MCF 10A (cell line): ENCODE measurements around the gene UNC93A. TPM values are rescaled to one million over a fixed set of nuclear protein-coding genes. Genes with fewer than 3 reads are reported as not detected.

ENCODE experiments used
- BruUV-seq: library from RNA; stranded (reverse); fragments of 400-500 nt; replicated peaks from 2 replicates; lab custom pipeline; 2021; lab: Mats Ljungman, UMichigan
- CTCF ChIA-PET: fragments of 300-600 bp; sonication (Branson Sonifier 250); formaldehyde crosslinking; extraction: SDS; loops from one replicate; lab custom pipeline; 2021; ENCODE audit warnings: antibody characterized with exemption, inconsistent platforms; lab: Yijun Ruan, JAX
- POLR2A ChIA-PET: fragments of 300-600, 350-650 bp; sonication (Branson Sonifier 250); formaldehyde crosslinking; extraction: SDS; loops from one replicate; lab custom pipeline; 2020; ENCODE audit warnings: antibody characterized with exemption, inconsistent platforms; lab: Yijun Ruan, JAX
- DNase-seq: peaks from one replicate; pipeline ENCODE4 v3.0.0-alpha.2; 2018; ENCODE audit not compliant: unreplicated experiment
- H3K27ac Mint-ChIP-seq: one replicate; pipeline ENCODE4 v1.8.0; 2022; ENCODE audit warnings: mild to moderate bottlenecking, low read depth, mixed read lengths; ENCODE audit not compliant: unreplicated experiment
- H3K27me3 Mint-ChIP-seq: one replicate; pipeline ENCODE4 v1.8.0; 2022; ENCODE audit warnings: mixed read lengths; ENCODE audit not compliant: insufficient read depth, unreplicated experiment
- H3K36me3 Mint-ChIP-seq: one replicate; pipeline ENCODE4 v1.8.0; 2022; ENCODE audit warnings: mild to moderate bottlenecking, moderate library complexity, mixed read lengths; ENCODE audit not compliant: insufficient read depth, unreplicated experiment
- H3K4me1 Mint-ChIP-seq: one replicate; pipeline ENCODE4 v1.8.0; 2022; ENCODE audit warnings: mixed read lengths; ENCODE audit not compliant: insufficient read depth, unreplicated experiment
- H3K4me3 Mint-ChIP-seq: one replicate; pipeline ENCODE4 v1.8.0; 2022; ENCODE audit warnings: mild to moderate bottlenecking, moderate library complexity, mixed read lengths; ENCODE audit not compliant: unreplicated experiment
- H3K9me3 Mint-ChIP-seq: one replicate; pipeline ENCODE4 v1.8.0; 2022; ENCODE audit warnings: mixed read lengths; ENCODE audit not compliant: unreplicated experiment
- CTCF ChIP-seq: fragments of 200-600 bp; IDR thresholded peaks from one replicate; pipeline ENCODE4 v1.8.0; 2022; ENCODE audit warnings: antibody characterized with exemption, mild to moderate bottlenecking; ENCODE audit not compliant: unreplicated experiment
- intact Hi-C: fragments of 100-400 bp; cut with micrococcal nuclease; formaldehyde crosslinking; loops from 2 replicates; pipeline ENCODE4 v1.14.1; 2022
- total RNA-seq: library from RNA; stranded (reverse); gene quantifications from 2 replicates; pipeline ENCODE4 v1.2.3, GENCODE V29; 2022

Gene UNC93A
- total RNA-seq, 1 experiment from 2014 or later = not detected

DNA sequence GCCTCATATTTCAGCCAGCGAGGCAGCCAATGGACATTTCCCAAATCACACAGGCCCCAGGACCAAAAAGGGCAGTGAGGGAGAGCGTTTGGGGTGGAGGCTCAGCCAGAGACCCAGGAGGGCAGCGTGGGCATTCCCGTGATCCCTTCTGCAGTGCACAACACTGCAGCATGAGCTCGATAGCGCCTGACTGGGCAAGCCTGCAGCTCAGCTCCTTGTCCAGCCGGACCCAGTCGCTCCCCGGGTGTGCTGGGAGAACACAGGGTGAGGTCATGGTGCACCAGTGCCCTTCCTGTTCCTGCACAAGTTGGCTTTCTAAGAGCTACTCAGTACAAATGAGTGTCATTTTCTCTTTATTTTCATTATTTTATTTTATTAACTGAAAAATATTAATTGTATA lies 39.6 kb downstream of the UNC93A start:
- no peak for TF ChIP-seq CTCF
- BruUV-seq = no TSS peak
- peaks cover 25% of the 10 kb centered on the region for H3K27me3 Mint-ChIP-seq
- POLR2A ChIA-PET = no interaction called here
- no peak for DNase-seq
- no peak overlapping the region for H3K4me3 Mint-ChIP-seq
- CTCF ChIA-PET = no interaction called here
- H3K27ac Mint-ChIP-seq = no peak overlapping the region
- no peaks in the 10 kb centered on the region for H3K36me3 Mint-ChIP-seq
- intact Hi-C loops = no loop called here
- H3K9me3 Mint-ChIP-seq = no peaks in the 10 kb centered on the region
- H3K4me1 Mint-ChIP-seq = no peaks in the 10 kb centered on the region

DNA sequence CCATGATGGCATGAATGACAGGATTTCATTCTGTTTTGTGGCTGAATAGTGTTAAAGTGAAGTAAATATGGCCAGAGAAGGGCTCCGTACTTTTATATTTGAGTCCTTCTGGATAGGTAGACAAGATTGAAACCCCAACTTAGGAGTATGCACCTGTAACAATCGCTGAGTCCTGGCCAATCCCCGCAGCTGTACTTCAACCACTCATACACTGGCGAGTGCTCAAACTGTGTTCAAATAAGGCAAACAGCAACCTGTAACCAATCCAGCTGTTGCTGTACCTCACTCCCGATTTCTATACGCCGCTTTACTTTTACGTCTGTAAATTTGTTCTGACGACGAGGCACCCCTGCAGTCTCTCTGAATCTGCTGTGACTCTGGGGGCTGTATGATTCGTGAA lies 40.5 kb downstream of the UNC93A start:
- BruUV-seq = no TSS peak
- Mint-ChIP-seq H3K27ac (no peak overlapping the region), H3K27me3 (peaks cover 21% of the 10 kb centered on the region), H3K36me3 (no peaks in the 10 kb centered on the region), H3K9me3 (no peaks in the 10 kb centered on the region), H3K4me3 (no peak overlapping the region), H3K4me1 (no peaks in the 10 kb centered on the region)
- no peak for DNase-seq
- intact Hi-C loops = no loop called here
- no peak for TF ChIP-seq CTCF
- ChIA-PET CTCF (no interaction called here), POLR2A (no interaction called here)

DNA sequence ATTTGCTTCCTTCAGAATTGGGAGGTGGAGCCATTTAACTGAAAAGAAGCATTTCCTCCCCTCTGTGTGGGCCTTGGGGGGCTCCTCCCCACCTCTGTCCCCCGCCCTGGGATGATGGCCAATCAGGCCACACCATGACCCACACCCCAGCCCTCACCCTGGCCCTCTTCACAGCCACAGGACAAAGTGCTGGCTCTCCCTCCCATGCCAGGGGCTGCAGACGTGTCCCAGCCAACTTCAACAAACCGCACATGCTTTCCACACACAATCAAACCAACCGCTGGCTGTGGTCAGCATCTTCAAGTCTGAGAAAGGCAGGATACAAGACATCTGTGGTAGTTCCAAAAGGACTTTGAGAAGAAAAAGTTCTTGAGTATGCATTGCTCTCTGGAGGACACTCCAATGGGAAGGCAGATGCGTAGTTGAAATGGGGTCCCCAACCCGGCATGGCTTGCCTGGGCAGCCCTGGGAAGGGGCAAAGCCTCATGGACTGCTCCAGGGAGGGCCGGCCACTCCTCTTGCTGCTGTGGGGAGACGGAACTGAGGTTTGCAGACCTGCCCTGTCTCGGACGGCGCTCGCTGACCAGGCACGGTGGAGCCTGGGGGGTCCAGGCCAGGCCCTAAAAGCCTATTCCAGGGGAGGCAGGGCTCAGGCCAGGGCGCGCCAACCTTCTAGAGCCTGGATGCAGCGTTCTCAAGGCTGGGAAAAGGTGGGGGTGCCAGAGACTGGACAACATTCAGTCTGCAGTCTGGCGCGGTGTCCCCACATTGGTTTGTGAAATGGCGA lies 45.9 kb downstream of the UNC93A start:
- POLR2A ChIA-PET = no interaction called here

More for the DNA sequence above, 45.9 kb downstream of the UNC93A start:
- intact Hi-C loops = no loop called here
- H3K9me3 Mint-ChIP-seq = no peaks in the 10 kb centered on the region
- peaks cover 15% of the 10 kb centered on the region for H3K27me3 Mint-ChIP-seq
- no peak overlapping the region for H3K27ac Mint-ChIP-seq
- no peaks in the 10 kb centered on the region for H3K36me3 Mint-ChIP-seq
- no TSS peak for BruUV-seq
- DNase-seq = no peak
- no peak overlapping the region for H3K4me3 Mint-ChIP-seq
- TF ChIP-seq CTCF = no peak
- no peaks in the 10 kb centered on the region for H3K4me1 Mint-ChIP-seq
- CTCF ChIA-PET = no interaction called here
